HEK293T (cell line): ENCODE data around the gene FSTL4.

ENCODE experiments used
- BHLHE40 ChIP-seq: fragments of 450-650 bp; IDR thresholded peaks from 2 replicates; pipeline ENCODE4 v1.6.1; 2016; ENCODE audit warnings: mild to moderate bottlenecking, moderate library complexity, borderline replicate concordance
- FOXK2 ChIP-seq: fragments of 450-650 bp; IDR thresholded peaks from 2 replicates; pipeline ENCODE4 v1.6.1; 2016; ENCODE audit warnings: mild to moderate bottlenecking
- L3MBTL2 ChIP-seq: fragments of 450-650 bp; conservative IDR thresholded peaks from 2 replicates; pipeline ENCODE4 v1.6.1; 2016; ENCODE audit warnings: mild to moderate bottlenecking
- LEF1 ChIP-seq: fragments of 450-650 bp; IDR thresholded peaks from 2 replicates; pipeline ENCODE4 v1.6.1; 2017; ENCODE audit warnings: mild to moderate bottlenecking, borderline replicate concordance
- SP1 ChIP-seq: fragments of 450-650 bp; IDR thresholded peaks from 2 replicates; pipeline ENCODE4 v1.6.1; 2017
- SUZ12 ChIP-seq: fragments of 450-650 bp; IDR thresholded peaks from 2 replicates; pipeline ENCODE4 v1.6.1; 2016; ENCODE audit warnings: mild to moderate bottlenecking

DNA sequence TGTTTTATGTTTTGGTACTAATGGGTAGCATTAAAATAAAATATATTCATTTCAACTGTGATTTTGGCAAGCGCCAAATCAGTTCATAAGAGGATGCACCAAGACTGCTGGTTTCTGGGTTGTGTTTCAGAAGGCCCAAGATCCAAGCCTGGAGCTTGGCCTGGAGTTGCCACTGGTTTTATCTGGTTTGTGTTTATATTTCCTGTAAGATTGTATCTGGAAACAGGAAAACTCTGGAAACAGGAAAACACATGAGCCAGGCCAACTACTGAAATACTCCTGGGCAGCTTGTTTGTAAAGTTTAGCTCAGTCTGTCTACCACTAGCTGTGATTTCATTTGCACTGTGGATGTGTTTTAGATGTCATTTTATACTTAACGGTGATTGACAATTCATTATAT is 5.5 kb downstream of the FSTL4 start:
- TF ChIP-seq SP1, result no peak
- no peak for TF ChIP-seq SUZ12
- TF ChIP-seq LEF1, result no peak
- TF ChIP-seq L3MBTL2, result no peak
- no peak for TF ChIP-seq FOXK2
- TF ChIP-seq BHLHE40, result no peak
